Thyroid gland (tissue), 4 donors: ENCODE results near the gene CD48.

Experiments used
- CTCF ChIP-seq, 6 experiments: fragments of 200-600 bp in 3 of 6; fragments of 450-650 bp in 3 of 6; sonication (generic) in 3 of 6; IDR thresholded peaks; one replicate each; pipeline ENCODE4 v1.5.1; 2016 to 2019; ENCODE audit warnings: antibody characterized with exemption in 6 of 6, mild to moderate bottlenecking in 2 of 6, inconsistent platforms in 1 of 6, moderate library complexity in 1 of 6
- POLR2A ChIP-seq, 2 donors: fragments of 450-650 bp; IDR thresholded peaks; one replicate each; pipeline ENCODE4 v1.6.1; 2017; ENCODE audit warnings: antibody characterized with exemption in 2 of 2, mild to moderate bottlenecking in 2 of 2, moderate library complexity in 1 of 2

DNA sequence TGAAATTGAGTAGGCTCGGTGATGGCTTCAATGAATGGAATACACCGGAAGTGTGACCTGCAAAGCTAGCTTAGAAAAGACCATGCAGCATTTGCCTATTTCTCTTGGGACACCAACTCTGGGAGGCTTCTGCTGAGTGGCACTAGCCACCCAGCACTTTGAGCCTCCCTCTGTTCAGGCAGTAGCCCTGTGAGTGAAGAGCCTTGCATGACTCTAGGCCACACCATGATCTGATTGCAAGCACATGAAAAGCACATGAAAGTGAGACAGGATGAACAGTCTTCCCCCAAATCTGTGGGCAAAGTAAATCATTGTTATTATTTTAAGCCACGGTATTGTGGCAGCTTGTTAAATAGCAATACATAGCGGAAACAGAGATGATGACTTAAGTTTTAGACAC is 2.8 kb downstream of the CD48 start:
- no peak for TF ChIP-seq CTCF (IDR thresholded peaks at IDR 0.05)
- no peak for TF ChIP-seq POLR2A (IDR thresholded peaks at IDR 0.05)
